ENCODE data around the gene NCKAP1. TPM values are rescaled to one million over a fixed set of nuclear protein-coding genes. Genes with fewer than 3 reads are reported as not detected.
"Not testable (repeated sequence)": the region's sequence is repeated elsewhere in the genome, so short reads cannot be mapped to it uniquely, and the experiment has no call there.

The NCKAP1 gene, protein sequence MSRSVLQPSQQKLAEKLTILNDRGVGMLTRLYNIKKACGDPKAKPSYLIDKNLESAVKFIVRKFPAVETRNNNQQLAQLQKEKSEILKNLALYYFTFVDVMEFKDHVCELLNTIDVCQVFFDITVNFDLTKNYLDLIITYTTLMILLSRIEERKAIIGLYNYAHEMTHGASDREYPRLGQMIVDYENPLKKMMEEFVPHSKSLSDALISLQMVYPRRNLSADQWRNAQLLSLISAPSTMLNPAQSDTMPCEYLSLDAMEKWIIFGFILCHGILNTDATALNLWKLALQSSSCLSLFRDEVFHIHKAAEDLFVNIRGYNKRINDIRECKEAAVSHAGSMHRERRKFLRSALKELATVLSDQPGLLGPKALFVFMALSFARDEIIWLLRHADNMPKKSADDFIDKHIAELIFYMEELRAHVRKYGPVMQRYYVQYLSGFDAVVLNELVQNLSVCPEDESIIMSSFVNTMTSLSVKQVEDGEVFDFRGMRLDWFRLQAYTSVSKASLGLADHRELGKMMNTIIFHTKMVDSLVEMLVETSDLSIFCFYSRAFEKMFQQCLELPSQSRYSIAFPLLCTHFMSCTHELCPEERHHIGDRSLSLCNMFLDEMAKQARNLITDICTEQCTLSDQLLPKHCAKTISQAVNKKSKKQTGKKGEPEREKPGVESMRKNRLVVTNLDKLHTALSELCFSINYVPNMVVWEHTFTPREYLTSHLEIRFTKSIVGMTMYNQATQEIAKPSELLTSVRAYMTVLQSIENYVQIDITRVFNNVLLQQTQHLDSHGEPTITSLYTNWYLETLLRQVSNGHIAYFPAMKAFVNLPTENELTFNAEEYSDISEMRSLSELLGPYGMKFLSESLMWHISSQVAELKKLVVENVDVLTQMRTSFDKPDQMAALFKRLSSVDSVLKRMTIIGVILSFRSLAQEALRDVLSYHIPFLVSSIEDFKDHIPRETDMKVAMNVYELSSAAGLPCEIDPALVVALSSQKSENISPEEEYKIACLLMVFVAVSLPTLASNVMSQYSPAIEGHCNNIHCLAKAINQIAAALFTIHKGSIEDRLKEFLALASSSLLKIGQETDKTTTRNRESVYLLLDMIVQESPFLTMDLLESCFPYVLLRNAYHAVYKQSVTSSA
- polyA plus RNA-seq (ENCODE audit: insufficient read length): 83.6 TPM

DNA sequence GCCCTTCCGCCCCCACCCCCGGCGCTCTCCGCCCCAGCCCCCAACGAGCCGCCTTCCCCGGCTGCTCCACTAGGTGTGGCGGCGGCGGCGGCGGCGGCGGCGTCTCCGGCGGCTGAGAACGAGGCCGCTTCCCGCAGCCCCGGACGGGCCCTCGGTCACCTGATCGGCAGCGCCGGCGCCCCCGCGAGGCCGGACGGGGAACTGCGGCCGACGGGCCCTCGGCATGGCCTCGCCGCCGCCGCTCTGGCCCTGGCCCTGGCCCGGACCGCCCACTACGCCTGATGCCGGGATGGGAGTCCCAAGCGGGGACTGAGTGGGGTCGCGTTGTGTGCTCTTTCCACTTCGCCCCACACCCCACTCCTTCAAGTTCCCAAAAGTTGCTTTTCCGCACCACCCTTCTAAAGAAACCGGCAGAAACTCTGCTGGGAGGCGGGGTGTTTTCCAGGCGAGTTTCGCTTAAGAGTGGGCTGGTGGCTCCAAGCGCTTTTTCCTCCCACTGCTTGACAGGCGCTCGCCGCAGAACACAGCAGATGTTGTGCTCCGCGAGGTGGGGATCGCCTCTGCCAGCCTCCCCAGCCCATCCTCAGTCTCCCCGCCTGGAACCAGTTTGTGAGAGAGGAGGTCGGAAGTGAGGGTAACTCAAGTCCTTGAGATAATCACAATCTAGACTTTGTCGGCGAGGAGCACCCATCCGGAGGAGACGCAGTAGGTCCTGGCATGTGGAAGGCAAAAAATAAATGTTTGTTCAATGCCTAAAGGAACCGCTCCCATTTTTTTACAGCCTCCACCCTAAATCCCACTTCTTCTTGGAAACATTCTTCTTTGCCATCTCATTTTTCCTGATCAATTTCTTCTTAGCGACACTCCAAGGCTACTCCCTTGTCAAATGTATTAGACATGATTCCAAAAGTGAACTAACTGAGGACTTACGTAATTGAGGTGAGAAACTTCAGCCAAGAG is at the start of gene NCKAP1:
Gene NCKAP1, minus strand, starts transcription at position 117 of the 960 bp plus-strand sequence. CDS start 358 bp downstream, outside the sequence.
- peak; percentile 36 for DNase-seq (ENCODE audit: low read depth)

DNA sequence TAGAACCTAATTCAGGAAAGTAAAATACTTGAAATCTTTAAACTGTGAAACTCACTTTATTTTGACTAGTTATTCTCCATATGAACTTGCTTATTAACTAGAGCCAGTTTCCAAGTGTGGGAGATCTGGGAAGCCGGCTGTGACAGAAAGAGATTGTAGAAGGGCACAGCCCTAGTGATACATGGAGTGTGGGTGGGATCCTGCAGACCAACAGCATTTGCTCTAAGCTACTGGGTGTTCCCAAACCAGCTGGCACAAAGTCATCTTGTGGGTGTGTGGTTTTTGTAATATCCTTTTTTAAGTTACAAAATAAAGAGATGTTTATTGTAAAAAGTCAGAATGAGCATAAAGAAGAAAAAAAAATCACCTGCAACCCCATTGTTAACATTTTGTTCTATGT is 43.7 kb upstream of the NCKAP1 start:
- no peak for DNase-seq (ENCODE audit: low read depth)

DNA sequence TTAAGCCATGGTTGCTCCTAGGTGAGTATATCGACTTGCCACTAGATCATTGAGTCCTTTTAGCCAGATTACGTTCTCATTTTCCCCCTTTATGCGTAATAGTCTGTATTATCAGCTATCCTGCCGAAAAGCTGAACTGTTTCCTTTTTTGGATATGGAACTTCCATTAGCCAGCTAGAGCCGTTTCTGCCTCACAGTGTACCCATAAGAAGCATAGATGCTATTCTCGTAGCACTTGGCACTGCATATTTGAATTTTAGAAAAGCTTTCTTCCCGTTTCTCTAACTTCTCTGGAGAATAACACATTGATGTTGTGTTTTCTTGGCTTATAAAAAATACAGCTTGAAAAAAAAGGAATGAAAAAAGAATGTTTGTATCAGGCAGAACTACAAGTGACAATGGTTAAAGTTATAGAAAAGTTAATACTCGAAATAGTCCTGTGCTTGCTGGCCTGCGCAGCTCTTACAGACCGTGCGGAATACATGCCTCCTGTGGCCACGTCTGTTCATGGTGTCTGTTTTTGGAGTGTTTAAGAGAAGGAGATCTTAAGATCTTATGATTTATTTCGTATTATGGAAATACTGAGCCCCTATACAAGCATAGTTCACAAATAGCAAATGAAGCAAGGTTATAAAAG is 41.0 kb upstream of the NCKAP1 start:
- peak; percentile 25 for DNase-seq (ENCODE audit: low read depth)

GRCh38 chr2:183078464-183079138 is 40.3 kb upstream of the NCKAP1 start, which contains the start of gene DUSP19:
DUSP19 (plus strand) TSS chr2:183078747; CDS start chr2:183078934, 187 bp downstream.
- DNase-seq (ENCODE audit: low read depth): peak; percentile 95

GRCh38 chr2:183078163-183078463 is 39.9 kb upstream of the NCKAP1 start:
- DNase-seq (ENCODE audit: low read depth): no peak

- no peak for DNase-seq (ENCODE audit: low read depth)
Observed at GRCh38 chr2:183072177-183072576, 33.9 kb upstream of the NCKAP1 start.

DNA sequence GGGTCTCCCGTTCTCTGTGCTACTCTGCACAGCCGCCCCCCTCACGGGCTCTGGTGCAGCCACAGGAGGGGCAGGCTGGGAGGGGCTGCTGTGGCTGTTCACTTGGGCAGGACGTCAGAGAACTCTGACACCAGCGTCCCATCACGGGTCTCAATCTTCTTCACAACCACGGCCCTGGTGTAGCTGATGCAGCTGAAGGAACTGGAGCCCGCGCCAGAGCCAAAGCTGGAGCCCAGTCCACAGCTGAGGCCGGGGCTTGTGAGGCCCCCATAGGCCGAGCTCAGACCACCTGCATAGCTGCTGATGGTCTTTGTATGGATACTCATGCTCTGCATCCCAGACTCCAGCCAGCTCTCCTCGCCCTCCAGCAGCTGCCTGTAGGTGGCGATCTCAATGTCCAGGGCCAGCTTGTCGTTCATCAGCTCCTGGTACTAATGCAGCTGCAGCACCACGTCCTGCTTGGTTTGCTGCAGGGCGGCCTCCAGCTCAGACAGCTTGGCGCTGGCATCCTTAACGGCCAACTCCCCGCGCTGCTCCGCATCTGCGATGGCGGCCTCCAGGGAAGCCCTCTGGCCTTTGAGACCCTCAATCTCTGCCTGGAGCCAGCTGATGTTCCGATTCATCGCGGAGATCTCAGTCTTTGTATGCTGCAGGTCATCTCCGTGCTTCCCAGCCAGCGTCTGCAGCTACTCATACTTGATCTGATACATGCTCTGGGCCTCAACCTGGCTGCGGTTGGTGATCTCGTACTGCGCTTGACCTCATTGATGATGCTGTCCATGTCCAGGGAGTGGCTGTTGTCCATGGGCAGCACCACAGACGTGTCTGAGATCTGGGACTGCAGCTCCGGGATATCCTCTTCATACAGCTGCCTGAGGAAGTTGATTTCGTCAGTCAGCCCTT is 32.9 kb upstream of the NCKAP1 start:
- no peak for DNase-seq (ENCODE audit: low read depth)

DNA sequence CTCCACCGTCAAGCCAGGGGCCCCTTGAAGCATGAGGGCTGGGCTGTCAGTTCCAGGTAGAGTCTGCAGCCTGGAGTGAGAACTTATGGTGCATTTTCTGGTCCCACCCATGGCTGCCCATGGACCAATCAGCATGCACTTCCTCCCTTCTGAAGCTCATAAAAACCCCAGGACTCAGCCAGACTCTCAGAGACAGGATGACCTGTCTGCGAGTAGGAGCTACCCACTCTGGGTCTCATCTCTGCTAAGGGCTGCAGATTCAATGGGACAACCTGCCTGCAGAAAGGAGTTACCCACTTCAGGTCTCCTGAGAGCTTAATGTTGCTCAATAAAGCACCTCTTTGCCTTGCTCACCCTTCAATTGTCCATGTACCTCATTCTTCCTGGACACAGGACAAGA is 30.9 kb upstream of the NCKAP1 start:
- DNase-seq (ENCODE audit: low read depth): no peak

DNA sequence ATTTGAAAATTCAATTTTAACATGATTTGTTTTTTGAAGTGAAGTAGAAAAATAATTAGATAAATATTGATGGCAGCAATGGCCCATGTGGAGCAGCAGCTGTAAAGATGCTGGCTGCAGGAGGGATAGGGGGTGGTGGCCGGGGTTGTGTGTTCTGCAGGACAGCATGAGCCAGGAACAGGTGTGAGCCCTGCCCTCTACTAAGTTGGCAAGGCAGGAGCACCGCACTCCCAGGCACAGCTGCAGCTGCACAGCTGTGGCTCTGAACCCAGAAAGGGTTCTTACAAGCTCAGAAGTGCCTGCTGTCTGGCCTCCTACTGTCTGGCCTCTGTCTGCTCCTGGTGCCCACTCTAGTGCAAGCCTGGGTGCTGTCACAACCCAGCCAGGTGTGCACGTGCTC is 30.3 kb upstream of the NCKAP1 start:
- no peak for DNase-seq (ENCODE audit: low read depth)

DNA sequence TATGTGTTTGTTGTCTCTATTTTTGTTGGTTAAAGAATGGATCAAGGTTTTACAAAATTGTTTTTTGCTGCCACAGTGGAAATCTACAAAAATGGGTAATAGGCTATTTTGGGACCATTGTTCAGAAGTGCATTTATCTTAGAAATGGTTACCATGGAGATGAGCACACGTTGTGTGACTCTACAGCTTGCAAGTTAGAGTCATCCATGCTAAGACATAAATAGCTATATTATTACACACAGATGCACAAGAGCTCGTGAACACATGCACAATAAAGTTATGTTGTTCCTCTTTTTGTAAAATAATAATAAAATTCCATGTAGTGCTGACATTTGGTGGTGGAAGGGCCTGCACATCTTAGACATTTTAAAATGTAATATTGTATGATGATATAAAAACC is 24.8 kb upstream of the NCKAP1 start:
- no peak for DNase-seq (ENCODE audit: low read depth)

- DNase-seq (ENCODE audit: low read depth): no peak
Observed at GRCh38 chr2:183060571-183061231, 22.4 kb upstream of the NCKAP1 start.

- DNase-seq (ENCODE audit: low read depth): no peak
Observed at GRCh38 chr2:183059561-183059960, 21.3 kb upstream of the NCKAP1 start.

DNA sequence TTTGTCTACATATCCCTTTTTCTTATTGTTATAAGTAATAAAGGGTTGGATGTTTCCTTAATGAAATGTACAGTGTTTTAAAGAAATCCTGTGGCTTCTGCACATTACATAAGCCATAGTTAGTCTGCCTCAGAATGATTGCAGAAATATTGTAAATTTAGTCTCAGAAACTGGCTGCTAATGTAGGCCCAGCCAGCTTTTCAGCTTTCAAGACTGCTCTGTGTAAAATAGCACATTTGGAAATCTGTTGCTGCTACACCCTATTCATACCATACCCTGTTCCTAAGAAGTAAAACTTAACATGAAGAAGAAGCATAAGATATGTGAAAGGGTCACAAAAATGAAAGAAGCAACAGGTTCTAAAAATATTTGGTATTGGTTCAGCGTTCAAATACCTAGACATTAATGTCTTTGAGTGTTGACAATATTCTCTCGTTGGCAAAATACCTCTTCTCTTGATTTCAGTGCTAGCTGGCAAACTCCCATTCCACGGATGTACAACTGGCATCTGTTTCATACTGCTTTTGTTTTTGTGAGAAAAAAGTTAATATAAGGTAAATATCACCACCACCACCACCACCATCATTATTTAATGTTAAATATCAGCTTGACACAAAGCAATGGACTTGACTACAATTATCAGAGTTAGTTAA is 19.2 kb upstream of the NCKAP1 start:
- DNase-seq (ENCODE audit: low read depth): no peak

DNA sequence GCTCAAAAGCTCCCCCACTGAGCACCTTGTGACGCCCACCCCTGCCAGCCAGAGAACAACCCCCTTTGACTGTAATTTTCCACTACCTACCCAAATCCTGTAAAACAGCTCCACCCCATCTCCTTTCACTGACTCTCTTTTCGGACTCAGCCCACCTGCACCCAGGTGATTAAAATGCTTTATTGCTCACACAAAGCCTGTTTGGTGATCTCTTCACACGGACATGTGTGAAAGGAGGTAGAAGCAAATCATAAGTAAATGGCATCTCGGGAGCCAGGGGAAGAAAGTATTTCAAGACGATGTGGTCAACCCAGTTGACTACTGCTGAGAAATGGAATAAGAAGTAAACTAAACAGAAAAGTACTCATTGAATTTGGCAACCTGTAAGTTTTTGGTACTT is 11.2 kb upstream of the NCKAP1 start:
- no peak for DNase-seq (ENCODE audit: low read depth)

DNA sequence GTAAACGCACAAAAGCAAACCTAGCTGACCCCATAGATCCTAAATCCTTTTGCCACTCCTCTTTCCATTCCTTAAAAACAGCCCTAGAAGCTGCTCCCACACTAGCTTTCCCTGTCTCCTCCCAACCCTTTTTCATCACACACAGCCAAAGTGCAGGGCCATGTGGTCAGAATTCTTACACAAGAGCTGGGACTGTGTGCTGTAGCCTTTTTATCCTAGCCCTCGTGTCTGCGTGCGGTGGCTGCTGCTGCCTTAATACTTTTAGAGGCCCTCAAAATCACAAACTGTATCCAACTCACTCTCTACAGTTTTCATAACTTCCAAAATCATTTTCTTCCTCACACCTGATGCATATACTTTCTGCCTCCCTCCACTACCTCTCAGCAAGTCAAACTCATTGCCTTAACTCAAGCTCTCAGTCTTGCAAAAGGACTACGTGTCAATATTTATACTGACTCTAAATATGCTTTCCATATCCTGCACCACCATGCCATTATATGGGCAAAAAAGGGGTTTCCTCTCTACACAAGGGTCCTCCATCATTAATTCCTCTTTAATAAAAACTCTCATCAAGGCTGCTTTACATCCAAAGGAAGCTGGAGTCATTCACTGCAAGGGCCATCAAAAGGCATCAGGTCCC is 9.3 kb upstream of the NCKAP1 start:
- DNase-seq (ENCODE audit: low read depth): not testable (repeated sequence)

DNA sequence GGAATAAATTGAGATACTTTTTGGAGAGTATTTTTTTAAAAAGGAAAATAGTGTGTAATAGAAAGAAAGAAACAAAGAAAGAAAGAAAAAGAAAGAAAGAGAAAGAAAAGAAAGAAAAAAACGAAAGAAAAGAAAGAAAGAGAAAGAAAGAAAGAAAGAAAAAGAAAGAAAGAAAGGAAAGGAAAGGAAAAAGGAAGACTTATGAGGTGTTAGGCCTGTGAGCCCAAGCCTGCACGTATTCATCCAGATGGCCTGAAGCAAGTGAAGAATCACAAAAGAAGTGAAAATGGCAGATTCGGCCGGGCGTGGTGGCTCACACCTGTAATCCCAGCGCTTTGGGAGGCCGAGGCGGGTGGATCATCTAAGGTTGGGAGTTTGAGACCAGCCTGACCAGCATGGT is 5.3 kb upstream of the NCKAP1 start:
- DNase-seq (ENCODE audit: low read depth): not testable (repeated sequence)

DNA sequence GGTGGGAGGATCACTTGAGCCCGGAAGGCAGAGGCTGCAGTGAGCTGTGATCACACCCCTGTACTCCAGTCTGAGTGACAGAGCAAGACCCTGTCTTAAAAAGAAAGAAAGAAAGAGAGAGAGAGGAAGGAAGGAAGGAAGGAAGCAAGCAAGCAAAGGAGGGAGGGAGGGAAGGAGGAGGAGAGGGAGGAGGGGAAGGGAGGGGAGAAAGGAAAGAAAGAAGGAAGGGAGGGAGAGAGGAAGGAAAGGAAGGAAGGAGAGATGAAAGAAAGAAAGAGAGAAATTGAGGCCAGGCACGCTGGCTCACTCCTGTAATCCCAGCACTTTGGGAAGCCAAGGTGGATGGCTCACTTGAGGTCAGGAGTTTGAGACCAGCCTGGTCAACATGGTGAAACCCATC is 2.3 kb upstream of the NCKAP1 start:
- DNase-seq (ENCODE audit: low read depth): no peak

All from forelimb muscle (tissue), 1 donor.